ENCODE results near the gene REXO1. TPM values are rescaled to one million over a fixed set of nuclear protein-coding genes. Genes with fewer than 3 reads are reported as not detected.

REXO1 gene
- total RNA-seq, 3 donors from 2014 or later = 91.5 to 95.0 (median 94.4) TPM

DNA sequence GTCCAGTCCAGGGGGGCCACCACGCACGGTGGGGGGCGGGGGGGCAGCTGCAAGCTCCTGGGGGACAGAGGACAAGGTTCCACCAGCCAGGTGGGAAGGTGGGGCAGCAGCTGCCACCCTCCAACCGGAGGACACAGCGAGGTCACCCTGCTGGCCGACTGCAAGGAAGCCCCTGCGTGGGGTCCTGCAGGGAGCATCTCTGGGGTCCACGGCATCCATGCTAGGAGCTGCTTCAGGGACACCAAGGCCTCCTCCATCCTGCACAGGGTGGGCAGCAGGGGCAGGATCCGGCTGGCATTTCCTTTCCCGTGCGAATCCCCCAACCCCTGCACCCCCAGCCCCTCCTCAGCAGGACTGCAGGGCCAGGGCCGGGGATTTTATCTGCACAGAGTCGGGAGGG, 23.3 kb upstream of the REXO1 start:
- H3K27me3 Mint-ChIP-seq (ENCODE audit: low read depth) = no peaks in the 10 kb centered on the region
- DNase-seq = no peak
- ATAC-seq = no peak
- no peaks in the 10 kb centered on the region for H3K9me3 Mint-ChIP-seq
- H3K4me3 Mint-ChIP-seq = no peak overlapping the region
- peaks cover 29% of the 10 kb centered on the region for H3K4me1 Mint-ChIP-seq (ENCODE audit: low read depth)
- H3K36me3 Mint-ChIP-seq (ENCODE audit: insufficient read depth) = peaks cover 8% of the 10 kb centered on the region

DNA sequence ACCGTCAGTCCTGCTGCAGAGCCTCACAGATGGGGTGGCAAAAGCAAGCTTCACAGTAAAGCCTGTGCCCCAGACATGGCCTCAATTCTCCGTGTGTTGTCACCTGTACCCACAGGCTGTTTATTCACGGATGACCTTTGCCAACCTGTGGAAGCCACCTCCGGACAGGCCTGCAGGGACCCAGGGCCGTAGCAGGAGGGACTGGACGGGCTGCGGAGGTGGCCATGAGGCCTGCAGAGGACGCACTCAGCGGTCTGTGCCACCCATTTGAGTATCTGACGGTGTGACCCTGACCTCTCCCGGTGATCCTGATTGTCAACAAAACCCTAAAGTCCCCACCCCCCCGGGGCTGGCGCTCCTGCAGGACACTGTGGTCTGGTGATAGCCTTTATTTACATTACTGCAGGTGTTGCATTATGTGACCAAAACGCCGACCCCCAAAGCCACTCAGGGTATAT, 22.9 kb upstream of the REXO1 start:
- ATAC-seq (no peak), DNase-seq (no peak)
- Mint-ChIP-seq H3K4me1 (ENCODE audit: low read depth) (peaks cover 25% of the 10 kb centered on the region), H3K9me3 (no peaks in the 10 kb centered on the region), H3K4me3 (no peak overlapping the region), H3K27me3 (ENCODE audit: low read depth) (no peaks in the 10 kb centered on the region), H3K36me3 (ENCODE audit: insufficient read depth) (peaks cover 8% of the 10 kb centered on the region)

DNA sequence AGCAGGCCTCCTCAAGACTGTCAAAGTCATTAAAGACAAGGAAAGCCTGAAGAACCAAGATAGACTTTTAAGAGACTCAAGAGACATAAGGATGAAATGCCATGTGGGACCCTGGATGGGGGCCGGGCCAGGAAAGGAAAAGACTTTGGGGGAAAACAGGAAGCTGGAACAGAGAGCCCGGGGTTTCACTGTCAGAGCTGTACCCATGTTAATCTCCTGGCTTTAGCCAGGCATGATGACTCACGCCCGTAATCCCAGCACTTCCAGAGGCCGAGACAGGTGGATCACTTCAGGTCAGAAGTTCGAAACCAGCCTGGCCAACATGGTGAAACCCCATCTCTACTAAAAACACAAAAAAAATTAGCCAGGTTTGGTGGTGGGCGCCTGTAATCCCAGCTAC, 20.7 kb upstream of the REXO1 start:
- H3K4me1 Mint-ChIP-seq (ENCODE audit: low read depth) = peaks cover 16% of the 10 kb centered on the region
- no peak for DNase-seq

GRCh38 chr19:1867349-1867724, 19.1 kb upstream of the REXO1 start:
- Mint-ChIP-seq H3K36me3 (ENCODE audit: insufficient read depth) (no peaks in the 10 kb centered on the region), H3K9me3 (no peaks in the 10 kb centered on the region), H3K27me3 (ENCODE audit: low read depth) (no peaks in the 10 kb centered on the region), H3K4me1 (ENCODE audit: low read depth) (peaks cover 8% of the 10 kb centered on the region), H3K4me3 (no peak overlapping the region)
- DNase-seq = no peak
- no peak for ATAC-seq

More for the DNA sequence above, 20.7 kb upstream of the REXO1 start:
- ATAC-seq = no peak
- Mint-ChIP-seq H3K9me3 (no peaks in the 10 kb centered on the region), H3K27me3 (ENCODE audit: low read depth) (no peaks in the 10 kb centered on the region), H3K4me3 (no peak overlapping the region), H3K36me3 (ENCODE audit: insufficient read depth) (peaks cover under 1% of the 10 kb centered on the region)

DNA sequence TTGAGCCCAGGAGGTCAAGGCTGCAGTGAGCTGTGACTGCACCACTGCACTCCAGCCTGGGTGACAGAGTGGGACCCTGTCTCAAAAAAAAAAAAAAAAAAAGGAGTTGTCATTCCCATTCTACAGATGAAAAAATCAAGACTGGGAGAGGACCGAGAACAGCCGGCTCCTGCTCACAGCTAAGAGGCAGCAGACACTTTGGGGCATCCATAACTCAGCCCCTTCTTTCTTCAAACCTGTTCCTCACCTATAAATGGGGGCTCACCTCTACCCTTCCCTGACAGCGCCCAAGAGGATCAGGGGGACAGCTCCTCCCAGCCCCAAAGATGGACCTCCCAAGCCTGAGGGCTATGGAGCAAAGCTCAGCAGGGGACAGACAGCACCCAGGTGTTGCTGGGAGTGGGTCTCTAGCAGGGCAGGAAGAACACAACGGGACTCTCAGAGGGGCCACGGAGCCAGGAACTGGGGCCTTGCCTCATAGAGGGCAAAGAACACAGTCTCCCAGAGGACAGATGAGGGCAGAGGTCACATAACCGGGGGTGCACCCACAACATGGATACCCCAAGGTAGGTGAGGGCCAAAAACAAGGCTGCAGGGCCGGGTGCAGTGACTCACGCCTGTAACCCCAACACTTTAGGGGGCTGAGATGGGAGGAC, 18.5 kb upstream of the REXO1 start:
- no peaks in the 10 kb centered on the region for H3K36me3 Mint-ChIP-seq (ENCODE audit: insufficient read depth)
- peaks cover 8% of the 10 kb centered on the region for H3K4me1 Mint-ChIP-seq (ENCODE audit: low read depth)
- H3K27me3 Mint-ChIP-seq (ENCODE audit: low read depth) = no peaks in the 10 kb centered on the region
- ATAC-seq = no peak
- H3K9me3 Mint-ChIP-seq = no peaks in the 10 kb centered on the region
- H3K4me3 Mint-ChIP-seq = no peak overlapping the region
- no peak for DNase-seq

DNA sequence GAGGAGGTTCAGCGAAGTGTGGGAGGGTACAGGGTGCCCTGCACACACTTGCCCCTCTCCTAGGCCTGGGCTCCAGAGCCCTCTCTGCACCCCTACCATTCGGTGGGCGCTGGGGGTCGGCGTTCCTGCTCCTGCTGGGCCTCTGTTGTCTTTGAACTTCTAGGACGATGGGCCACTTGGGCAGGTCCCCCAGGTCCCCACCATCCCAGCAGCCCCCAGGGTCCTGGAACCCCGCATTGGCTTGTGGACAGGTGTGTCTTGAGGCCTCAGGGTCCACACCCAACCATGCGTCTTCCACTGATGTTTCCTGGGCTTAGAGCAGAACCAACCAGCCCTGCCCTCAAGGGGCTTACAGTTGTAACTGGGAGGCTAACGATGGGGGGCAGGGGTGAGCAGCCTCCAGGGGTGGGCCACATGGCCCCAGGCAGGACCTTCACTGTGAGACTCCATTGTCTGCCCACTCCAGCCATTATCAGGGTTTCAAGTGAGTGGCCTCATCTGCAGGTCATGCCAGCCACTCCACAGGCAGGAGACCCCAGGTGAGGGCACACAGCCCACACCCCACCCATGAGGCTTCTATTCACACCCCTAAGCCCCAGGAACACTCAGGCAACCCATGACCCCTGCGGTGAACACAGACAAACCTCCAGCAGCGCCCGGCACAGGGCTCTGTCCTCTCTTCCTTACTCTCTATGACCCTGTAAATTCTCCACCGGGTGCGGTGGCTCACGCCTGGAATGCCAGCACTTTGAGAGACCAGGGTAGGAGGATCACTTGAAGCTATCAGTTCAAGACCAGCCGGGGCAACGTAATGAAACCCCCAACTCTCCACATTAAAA, 17.1 kb upstream of the REXO1 start:
- Mint-ChIP-seq H3K9me3 (no peaks in the 10 kb centered on the region), H3K4me1 (ENCODE audit: low read depth) (peaks cover 19% of the 10 kb centered on the region), H3K4me3 (peak overlapping the region; percentile 84), H3K27me3 (ENCODE audit: low read depth) (no peaks in the 10 kb centered on the region), H3K36me3 (ENCODE audit: insufficient read depth) (no peaks in the 10 kb centered on the region)
- DNase-seq (no peak), ATAC-seq (no peak)

DNA sequence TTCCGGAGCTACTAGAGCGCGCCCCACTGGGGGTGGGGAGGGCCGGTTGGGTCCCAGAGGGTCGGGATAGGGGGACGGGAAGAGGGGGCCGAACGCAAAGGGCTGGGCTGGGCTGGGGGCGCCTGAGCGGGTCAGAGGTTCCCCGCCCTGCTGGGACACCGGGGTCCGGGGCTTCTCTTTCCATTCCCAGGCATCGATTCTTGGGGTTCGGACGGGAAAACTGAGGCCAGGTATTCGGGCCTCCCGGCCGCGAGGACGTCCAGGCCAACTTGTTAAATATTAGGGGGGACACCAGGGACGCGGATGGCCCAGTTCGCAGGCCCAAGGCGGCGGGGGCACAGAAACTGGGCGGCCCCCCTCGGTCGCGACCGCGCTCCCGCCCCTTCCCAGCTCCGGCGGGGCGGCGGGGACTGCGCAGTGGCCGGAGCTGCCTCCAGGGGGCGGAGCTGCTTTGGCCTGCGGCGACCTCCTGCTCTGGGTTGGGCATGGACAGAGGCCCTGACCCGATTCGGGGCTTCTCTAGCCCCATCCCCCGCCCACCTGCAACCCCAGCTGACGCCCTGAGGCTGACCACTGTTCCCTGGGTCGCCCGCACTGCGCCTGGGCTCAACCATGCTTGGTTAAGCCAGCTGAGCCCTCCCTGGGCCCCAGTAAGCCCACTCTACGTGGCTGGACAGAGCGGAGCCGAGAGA, 16.3 kb upstream of the REXO1 start:
- Mint-ChIP-seq H3K27me3 (ENCODE audit: low read depth) (no peaks in the 10 kb centered on the region), H3K4me3 (peak overlapping the region; percentile 84), H3K36me3 (ENCODE audit: insufficient read depth) (no peaks in the 10 kb centered on the region), H3K4me1 (ENCODE audit: low read depth) (peaks cover 23% of the 10 kb centered on the region), H3K9me3 (no peaks in the 10 kb centered on the region)
- DNase-seq (peak; percentile 58), ATAC-seq (peak; percentile 23 to 24)

DNA sequence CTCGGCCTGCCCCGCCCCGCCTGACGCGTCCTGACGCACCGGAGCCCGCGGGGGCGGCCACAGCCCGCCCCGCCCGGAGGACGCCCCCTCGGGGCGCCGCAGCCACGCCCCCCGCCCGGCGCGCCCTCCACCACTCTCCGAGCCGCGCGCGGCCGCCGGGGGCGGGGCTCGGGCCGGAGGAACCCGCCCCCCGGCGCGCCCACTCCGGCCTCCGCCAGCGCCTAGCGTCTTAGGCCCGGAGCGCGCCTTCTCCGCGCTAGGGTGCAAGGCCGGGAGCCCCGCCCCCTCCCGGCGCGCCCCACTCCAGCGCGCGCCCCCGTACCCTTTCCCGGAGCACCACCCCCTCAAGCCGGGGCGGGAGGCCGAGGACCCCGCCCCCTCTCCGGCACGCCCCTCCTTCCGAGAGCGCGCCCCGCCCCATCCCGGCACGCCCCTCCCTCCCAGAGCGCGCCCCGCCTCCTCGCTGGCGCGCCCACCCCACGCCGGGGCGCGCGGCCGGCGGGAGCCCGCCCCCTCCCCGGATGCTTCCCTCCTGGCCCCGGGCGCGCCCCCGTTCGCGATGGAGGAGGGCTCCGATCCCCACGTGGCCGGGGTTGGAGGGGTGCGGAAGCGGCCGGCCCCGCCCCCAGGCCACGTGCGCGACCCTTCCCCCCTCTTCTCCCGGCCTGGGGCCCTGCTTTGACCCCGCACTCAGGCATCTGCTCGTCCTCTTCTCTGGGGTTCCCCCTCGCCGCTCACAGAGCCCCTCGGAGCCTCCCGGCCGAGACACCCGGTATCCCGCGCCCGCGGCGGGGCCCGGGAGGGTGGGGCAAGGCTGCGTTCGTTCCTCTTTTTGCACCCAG, 15.6 kb upstream of the REXO1 start:
- peak overlapping the region; percentile 84 for H3K4me3 Mint-ChIP-seq
- H3K36me3 Mint-ChIP-seq (ENCODE audit: insufficient read depth) = no peaks in the 10 kb centered on the region
- H3K4me1 Mint-ChIP-seq (ENCODE audit: low read depth) = peaks cover 29% of the 10 kb centered on the region
- no peaks in the 10 kb centered on the region for H3K27me3 Mint-ChIP-seq (ENCODE audit: low read depth)
- no peaks in the 10 kb centered on the region for H3K9me3 Mint-ChIP-seq
- peak; percentile 77 to 78 for ATAC-seq
- DNase-seq = peak; percentile 94

GRCh38 chr19:1863328-1863637, 15.0 kb upstream of the REXO1 start, which contains the start of gene KLF16:
TSS of gene KLF16 (minus strand) at chr19:1863579. CDS start at chr19:1863497, 82 bp downstream.
- Mint-ChIP-seq H3K27me3 (ENCODE audit: low read depth) (no peaks in the 10 kb centered on the region), H3K36me3 (ENCODE audit: insufficient read depth) (no peaks in the 10 kb centered on the region), H3K9me3 (no peaks in the 10 kb centered on the region), H3K4me3 (peak within 1 kb of the TSS; percentile 98), H3K4me1 (ENCODE audit: low read depth) (peaks cover 32% of the 10 kb centered on the region)
- DNase-seq (no peak), ATAC-seq (peak in 1 of 2 donors; percentile 6)

DNA sequence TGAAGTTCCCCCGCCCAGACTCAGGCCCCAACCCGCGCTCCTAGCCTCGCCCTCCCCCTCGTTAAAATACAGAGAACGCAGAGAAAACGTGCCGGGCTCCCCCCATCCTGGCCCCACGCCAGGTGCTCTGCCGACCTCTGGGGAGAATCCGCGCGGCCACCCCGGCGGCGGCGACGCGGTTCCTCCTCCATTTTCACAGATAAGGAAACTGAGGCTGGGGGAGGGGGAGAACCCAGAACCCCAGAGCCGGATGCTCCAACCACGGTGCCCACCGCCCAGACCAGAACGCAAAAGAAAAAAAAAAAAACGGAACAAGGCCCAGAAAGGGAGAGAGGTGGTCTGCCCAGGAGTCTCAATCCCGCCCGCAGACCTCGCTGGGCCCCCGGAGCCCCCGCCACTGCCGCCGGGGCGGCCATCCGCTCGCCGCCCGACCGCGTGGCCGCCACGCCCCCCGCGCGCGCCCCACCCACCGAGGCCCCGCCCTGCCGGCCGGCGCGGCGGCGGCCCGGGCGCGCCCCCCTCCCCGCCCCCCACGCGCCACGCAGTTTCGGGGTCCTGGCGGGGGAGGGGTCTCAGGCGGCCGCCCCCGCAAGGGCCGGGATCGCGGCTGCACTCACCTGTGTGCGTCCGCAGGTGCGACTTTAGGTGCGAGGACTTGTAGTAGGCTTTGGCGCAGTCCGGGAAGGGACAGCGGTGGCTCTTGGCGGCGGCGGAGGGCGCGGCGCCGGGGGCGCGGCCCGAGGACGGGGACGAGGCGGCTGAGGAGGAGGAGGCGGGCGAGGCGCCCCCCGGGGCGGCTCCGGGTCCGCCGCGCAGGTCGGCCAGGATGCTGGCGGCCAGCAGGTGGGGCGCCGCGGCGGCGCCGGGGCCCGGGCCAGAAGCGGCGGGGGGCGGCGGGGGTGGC, 14.4 kb upstream of the REXO1 start:
- peak; percentile 55 for DNase-seq

DNA sequence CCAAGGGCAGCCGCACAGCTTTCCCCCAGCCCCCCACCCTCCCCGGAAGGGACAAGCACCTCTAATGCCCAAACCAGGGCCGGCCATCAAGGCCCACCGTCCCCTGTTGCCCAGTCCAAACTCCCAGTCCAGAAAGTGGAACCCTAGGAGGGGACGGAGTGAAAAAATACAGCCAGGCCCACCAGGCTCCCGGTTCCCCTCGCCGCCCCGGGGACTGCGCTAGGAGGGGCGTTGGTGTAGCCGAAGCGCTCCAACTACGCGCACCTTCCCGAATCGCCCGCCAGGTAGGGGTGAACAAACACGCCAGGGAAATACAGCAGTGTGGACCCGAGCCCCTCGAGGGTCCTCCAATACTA, 13.8 kb upstream of the REXO1 start:
- Mint-ChIP-seq H3K27me3 (ENCODE audit: low read depth) (no peaks in the 10 kb centered on the region), H3K9me3 (no peaks in the 10 kb centered on the region), H3K4me3 (peak overlapping the region; percentile 98), H3K4me1 (ENCODE audit: low read depth) (peaks cover 35% of the 10 kb centered on the region), H3K36me3 (ENCODE audit: insufficient read depth) (no peaks in the 10 kb centered on the region)
- DNase-seq (no peak), ATAC-seq (no peak)

More for the DNA sequence above, 14.4 kb upstream of the REXO1 start:
- H3K4me1 Mint-ChIP-seq (ENCODE audit: low read depth) = peaks cover 34% of the 10 kb centered on the region
- H3K4me3 Mint-ChIP-seq = peak overlapping the region; percentile 98
- H3K27me3 Mint-ChIP-seq (ENCODE audit: low read depth) = no peaks in the 10 kb centered on the region
- H3K36me3 Mint-ChIP-seq (ENCODE audit: insufficient read depth) = no peaks in the 10 kb centered on the region
- H3K9me3 Mint-ChIP-seq = no peaks in the 10 kb centered on the region
- peak; percentile 4 to 7 for ATAC-seq

DNA sequence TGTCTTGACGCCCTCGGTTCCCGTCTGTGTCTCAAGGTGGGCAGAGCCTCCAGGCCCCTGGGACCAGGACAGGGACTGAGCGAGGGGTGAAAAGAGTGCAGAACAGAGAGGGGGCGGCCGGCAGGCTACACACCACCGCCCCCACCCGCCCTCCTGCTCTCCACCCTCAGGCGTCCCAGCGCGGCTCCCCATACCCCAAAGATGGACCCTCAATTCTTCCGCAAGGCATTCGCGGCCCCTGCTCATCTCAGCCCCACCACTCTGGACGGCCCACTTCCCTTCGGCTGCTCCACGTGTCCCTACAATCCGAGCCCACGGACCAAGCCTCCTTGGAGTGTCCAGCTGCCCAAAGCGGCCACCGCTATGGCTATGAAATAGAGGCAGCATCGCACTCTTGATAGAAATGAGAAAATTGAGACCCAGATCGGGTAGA, 13.3 kb upstream of the REXO1 start:
- no peak for DNase-seq
- Mint-ChIP-seq H3K27me3 (ENCODE audit: low read depth) (no peaks in the 10 kb centered on the region), H3K36me3 (ENCODE audit: insufficient read depth) (no peaks in the 10 kb centered on the region), H3K9me3 (no peaks in the 10 kb centered on the region), H3K4me3 (peak overlapping the region; percentile 98), H3K4me1 (ENCODE audit: low read depth) (peaks cover 35% of the 10 kb centered on the region)
- ATAC-seq = no peak
